Measurements from ENCODE around the gene EPHB2. TPM values are rescaled to one million over a fixed set of nuclear protein-coding genes. Genes with fewer than 3 reads are reported as not detected.

Gene EPHB2
- total RNA-seq, 1 donor from 2014 or later = 4.2 TPM

DNA sequence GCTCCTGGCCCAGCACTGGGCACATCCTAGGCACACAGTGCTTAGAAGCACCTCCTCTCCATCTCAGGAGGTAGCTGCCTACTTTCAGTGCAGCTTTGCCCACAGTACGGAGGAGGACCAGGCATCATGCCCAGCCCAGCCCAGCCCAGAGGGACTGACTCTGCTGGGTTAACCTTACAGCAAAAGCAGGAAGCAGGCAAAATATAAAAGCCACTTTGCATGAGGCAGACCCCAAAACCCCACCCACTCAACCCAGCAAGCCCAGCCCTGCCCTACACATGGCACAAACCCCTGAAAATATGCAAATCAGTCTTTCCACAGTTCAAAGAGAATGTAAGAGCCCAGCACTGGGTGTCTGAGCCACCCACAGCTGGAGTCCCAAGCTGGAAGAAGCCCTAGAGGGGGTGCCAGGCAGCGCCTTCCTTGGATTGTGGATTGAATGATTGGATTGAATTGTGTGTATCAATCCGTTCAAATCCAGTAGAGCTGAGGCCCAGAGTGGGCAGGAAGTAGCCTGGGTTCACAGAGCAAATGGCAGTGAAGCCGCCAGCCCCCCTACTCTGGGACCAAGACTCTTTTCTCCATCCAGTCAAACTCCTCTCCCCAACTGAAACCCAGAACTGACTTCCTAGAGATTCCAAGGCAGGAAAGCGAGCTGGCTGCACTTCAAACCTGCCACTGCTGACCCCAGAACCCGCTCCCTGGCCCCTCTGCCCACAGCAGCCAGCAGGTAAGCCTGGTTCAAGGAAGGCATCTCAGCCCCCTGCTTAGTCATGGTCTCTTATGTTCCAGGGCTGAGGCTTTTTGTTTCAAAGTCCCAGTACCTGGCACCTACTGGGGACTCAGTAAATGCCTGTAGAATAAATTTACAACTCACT, 144.3 kb downstream of the EPHB2 start:
- no peak for DNase-seq (ENCODE audit: low read depth)

DNA sequence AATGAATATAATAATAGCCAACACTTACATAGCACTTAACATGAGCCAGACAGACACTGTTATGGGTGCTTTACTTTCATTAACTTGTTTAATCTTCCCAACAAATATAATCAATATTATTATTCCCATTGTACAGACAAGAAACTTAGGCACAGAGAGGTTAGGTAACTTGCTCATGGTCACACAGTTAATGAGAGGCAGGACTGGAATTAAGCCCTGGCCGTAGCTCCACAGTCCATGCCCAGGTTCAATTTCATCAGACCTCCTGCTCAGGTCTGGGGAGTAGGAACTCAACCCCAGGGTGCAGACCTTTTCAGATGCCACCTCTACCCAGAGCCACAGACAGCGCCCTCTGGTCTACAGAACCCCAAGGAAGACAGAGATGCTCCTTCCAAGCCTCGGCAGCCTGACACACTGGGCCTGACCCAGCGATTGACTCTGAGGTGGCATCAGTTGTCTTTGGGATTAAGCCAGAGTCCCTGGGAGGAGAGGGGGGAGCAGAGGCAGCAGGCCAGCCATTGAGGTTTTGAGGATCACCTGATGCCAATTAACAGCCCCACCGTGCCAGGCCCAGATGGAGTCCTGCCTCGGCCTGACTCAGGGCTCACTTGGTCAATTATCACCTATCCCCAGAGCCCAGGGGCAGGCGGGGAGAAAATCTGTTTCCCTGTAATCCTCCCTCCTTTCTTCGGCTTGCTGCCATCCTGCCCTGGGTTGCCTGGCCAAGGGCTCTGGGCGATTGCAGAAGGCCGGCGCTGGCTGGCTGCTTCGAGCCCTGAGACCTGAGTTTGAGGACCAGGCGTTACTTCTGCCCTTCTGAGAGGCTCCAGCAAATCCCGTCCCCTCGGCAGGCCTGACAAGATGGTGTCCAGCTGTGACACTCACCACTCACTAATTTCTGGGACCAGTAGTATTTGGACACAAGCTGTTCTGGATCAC, 145.3 kb downstream of the EPHB2 start:
- DNase-seq (ENCODE audit: low read depth) = no peak

DNA sequence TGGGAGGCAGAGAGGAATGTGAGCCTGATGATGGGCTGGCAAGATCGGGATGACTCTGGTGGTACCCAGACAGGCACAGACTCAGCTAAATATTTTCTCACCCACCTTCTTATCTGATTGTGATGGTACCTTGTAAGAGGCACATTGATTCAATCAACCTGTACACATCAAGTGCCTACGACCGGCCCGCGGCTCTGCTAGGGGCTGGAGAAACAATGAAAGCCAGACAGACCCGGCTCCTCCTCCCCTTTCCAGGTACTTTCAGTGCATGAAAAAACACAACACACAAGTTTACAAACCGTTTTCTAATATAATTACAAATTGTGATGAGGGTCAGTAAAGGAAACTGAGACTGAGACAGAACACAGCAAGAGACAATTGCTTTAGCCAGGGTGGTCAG, 147.0 kb downstream of the EPHB2 start:
- DNase-seq (ENCODE audit: low read depth) = no peak

DNA sequence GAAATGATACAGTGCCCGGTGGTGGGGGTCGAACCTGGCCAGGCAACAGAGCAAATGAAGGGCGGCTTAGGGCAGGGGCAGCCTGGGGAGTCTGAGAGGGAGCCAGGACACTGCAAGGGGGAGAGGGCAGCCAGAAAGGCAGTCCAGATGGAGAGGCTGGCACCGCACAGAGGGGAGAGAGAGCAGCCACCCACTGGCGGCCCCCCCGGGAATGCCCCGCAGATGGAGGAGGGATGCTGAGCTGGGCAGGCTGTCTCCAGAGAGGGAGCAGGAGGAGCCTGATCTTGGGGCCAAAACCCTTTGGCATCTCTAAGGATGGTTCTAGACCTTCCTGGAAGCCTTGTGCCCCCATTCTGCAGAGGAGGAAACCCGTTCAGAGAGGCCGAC, 149.8 kb downstream of the EPHB2 start:
- no peak for DNase-seq (ENCODE audit: low read depth)

DNA sequence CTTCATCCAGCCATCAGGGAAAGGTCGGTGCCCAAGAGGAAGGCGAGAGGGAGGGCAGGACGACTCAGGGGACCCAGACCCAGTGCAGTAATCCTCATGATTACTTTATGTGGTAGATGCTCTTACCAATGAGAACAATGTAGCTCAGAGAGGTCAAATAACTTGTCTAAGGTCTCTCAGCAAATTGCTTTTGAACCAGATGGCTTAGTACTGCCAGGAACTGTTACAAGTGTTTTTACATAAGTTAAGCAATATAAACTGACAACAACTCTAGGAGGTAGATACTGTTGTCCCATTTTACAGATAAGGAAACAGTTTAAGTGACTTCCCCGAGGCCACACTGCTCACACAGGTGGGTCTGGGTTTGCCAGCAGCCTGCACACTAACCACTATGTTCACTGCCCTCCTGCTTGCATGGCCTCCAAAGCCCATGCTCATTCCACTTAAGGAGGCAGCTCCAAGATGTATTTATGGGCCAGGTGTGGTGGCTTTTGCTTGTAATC, 150.3 kb downstream of the EPHB2 start:
- no peak for DNase-seq (ENCODE audit: low read depth)

DNA sequence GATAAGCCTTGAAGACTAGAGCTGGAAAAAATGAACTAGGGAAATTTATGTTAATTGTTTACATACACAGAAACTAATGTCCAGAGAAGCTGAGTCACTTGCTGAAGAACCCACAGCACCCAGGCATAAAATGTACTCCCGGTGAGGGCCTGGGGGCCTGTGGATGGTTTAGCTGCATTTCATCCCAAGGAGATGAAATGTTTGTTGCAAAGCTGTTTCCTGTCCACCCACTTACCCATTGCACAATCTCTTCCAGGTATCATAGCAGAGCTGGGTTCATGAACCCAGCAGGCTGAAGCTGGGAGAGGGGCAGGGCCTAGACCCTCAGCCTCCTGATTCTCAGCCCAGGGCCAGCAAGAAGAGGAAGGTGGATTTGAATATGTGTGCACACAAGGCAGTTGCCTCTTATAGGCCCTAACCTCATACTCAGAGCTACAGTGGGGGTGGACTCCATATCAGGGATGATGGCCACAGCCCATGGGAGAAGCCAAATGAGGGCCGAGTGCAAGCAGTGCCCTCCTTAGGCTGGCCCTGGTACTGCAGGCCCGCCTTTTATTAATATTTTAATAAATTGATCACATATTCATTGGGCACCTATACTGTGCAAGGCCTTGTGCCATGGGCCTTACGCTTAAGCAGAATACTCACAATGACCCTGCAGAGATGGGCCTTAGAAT, 151.3 kb downstream of the EPHB2 start:
- DNase-seq (ENCODE audit: low read depth) = peak; percentile 46

DNA sequence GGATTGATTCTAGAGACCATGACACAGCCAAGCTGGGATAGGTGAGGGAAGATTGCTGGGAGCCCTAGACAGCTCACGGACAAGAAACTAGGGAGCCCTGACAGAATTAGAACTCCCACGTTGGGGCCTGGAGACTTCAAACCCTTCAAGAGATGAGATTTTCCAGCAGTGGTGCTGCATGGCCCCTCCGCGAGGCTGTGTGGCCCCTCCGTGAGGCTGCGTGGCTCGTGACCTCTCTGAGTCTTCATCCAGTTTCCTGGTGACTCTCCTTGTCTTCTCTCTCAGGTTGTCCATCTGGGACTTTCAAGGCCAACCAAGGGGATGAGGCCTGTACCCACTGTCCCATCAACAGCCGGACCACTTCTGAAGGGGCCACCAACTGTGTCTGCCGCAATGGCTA, 152.1 kb downstream of the EPHB2 start:
- no peak for DNase-seq (ENCODE audit: low read depth)

DNA sequence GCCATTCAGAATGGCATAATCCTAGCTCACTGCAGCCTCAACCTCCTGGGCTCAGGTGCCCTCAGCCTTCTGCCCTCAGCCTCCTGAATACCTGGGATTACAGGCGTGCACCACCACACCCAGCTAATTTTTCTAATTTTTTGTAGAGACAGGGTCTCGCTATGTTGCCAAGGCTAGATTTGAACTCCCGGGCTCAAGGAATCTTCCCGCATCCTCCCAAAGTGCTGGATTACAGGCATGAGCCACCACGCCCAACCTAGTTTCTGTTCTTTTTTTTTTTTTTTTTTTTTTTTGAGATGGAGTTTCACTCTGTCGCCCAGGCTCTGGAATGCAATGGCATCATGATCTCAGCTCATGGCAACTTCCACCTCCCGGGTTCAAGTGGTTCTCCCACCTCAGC, 153.1 kb downstream of the EPHB2 start:
- DNase-seq (ENCODE audit: low read depth) = no peak

DNA sequence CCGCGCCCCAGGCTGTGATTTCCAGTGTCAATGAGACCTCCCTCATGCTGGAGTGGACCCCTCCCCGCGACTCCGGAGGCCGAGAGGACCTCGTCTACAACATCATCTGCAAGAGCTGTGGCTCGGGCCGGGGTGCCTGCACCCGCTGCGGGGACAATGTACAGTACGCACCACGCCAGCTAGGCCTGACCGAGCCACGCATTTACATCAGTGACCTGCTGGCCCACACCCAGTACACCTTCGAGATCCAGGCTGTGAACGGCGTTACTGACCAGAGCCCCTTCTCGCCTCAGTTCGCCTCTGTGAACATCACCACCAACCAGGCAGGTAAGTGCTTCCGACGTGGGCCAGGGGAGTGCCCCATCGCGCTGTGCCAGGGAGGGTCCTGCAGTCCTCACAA, 154.2 kb downstream of the EPHB2 start:
- no peak for DNase-seq (ENCODE audit: low read depth)

DNA sequence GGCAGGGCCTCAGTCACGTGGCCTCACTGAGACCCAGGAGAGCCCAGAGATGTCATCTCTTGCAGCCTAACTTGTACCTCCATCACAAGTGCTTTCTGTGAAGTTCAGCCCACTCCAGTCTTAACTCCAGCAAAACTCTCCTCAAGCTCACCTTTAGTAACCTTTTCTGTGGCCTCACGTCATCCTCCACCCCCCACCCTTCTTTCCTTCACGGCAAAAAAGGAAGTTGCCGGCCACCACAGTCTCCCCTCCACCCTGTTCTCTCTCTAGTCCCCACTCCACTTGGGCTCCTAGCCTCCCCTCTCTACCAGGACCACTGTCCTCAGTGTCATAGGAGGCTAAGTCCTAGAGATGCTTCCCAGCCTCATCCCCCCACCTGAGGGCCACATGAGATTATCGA, 155.1 kb downstream of the EPHB2 start:
- no peak for DNase-seq (ENCODE audit: low read depth)

DNA sequence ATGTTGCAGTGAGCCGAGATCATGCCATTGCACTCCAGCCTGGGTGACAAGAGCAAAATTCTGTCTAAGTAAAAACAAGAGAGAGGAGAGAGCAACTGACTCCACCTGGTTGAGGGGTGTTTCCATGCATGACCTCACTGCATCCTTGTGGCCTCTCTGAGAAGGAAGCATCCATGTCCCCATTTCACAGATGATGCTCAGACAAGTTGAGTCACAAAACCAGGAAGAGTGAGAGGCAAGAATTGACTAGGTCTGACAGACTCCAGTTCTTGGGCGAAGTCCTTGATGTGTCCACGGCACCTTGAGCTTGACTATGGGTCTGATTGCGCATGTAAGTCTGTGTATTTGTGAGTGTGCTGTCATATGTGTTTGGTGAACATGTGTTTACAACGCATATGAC, 156.2 kb downstream of the EPHB2 start:
- DNase-seq (ENCODE audit: low read depth) = no peak

DNA sequence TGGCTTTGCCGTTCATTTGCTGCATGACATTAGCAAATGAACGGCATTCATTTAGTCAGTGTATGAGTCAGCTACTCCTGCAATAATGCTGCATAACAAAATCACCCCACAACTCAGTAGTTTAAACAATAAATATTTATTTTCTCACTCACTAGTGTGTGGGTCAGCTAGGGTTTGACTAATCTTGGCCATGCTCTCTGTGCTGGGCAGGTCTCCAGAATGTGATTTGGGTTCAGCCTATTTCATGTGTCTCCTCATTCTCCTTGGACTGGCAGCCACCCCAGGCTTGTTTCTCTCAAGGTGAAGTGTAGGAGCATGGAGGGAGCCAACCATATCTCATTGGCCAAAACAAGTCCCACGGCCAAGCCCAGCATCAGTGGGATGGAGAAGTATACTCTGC, 157.7 kb downstream of the EPHB2 start:
- no peak for DNase-seq (ENCODE audit: low read depth)

DNA sequence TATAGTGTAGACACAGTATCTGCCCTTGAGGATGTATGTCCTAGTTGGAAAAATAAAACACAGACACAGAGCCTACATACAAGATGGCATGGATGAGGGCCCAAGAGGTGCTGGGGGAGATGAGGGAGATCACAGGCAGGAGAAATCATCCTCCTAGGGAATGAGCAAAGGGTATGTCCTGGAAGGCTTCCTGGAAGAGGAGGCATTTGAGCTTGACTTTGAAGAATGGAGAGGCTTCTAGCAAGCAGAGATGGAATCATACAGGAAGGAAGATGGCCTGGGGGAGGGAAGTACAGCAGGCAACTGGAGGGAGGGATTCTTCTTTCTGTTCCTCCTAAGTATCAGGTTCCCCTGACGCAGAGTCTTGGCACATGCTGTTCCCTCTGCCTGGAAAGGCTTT, 158.7 kb downstream of the EPHB2 start:
- no peak for DNase-seq (ENCODE audit: low read depth)

DNA sequence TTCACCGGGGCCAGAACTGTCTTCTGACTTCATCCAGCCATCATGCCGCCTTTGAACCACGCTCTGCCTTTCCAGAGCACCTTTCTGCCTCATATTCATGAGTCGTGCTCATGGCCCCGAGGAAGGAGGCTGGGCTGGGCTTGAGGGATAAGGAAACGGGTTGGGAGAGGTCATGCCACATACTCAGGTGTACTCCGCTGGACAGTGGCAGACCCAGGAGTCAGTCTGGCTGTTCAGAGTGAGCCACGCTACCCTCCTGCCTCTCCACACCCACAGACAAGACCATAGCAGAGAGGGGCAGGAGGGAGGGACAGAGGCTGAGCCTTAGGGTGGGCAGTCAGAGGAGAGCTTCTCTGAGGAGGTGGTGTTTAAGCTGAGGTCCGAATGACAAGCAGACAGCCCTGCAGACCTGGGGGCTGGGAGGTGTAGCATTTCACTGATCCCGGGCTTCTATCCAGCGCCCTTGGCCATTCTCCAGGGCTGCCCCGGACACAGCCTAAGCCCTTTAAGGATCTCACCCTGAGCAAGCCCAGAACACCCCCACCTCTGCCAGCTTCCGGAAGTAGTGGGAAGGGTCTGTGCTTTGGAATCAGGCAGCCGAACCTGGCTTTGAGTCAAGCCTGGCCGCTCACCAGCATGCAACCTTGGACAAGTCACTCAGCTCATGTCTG, 159.7 kb downstream of the EPHB2 start:
- DNase-seq (ENCODE audit: low read depth) = peak; percentile 48

DNA sequence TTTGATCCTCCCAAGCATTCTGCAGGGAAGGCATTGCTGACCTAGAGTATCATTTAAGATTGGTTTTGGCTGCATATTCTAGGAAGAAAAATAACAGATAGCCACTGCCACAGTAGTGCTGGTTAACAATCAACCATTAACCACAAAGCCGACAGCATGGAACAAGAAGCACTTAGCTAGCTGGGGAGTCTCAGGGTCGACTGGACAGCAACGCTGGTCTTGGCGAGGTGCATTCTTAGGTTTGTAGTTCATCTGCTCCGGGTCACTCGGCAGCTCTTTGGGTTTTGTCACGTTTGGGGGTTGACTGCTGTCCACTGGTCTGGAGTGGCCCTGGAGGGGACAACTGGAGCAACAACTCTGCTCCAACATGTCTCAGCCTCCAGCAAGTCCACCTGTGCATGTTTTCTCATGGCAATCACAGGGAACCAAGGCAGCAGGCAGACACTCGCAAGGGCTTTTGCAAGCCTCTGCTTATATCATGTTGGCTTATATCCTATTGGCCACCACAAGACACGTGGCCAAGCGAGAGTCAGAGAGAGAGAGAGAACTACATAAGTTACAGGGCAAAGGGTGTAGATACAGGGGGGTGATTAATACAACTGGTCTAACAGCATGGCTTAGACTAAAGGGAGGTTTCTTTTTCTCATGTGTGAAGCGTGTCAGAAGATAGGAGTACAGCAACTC, 162.5 kb downstream of the EPHB2 start:
- no peak for DNase-seq (ENCODE audit: low read depth)

DNA sequence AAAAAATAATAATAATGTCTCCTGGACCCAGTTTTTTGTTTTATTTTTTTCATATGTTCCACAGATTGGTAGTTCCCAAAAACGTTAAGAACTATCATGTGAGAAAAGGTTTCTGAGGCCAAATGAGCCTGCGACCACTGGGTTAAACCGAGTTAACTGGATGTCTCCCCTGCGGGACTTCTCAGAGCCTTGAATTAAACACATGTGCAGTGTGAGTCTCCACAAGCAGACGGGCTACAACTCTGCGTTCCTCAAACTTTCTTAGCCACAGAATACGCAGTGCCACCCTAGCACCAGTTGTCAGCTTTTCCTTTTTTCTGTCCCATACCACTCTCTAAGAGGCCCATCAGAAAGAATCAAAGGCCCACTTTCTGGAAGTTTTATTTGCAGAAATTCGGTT, 164.1 kb downstream of the EPHB2 start:
- no peak for DNase-seq (ENCODE audit: low read depth)

DNA sequence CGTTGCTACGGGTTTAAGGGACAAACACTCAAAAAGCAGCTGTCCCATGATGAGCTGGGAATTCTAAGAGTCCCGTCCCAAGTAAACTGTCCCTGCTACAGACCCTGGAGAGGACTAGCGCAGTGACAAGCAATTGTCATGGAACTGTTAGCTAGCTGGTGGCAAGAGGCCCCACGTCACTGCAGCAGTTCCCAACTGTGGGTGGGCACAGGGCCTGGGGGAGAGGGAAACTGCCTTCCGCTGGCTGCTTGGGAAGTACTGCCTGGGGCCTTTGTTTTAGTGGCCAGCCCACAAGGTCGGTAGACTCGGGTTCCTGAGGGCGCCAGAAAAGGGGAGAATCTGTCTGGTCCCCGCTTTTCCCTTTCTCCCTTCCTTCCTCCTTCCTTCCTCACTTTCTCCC, 164.6 kb downstream of the EPHB2 start:
- DNase-seq (ENCODE audit: low read depth) = no peak

DNA sequence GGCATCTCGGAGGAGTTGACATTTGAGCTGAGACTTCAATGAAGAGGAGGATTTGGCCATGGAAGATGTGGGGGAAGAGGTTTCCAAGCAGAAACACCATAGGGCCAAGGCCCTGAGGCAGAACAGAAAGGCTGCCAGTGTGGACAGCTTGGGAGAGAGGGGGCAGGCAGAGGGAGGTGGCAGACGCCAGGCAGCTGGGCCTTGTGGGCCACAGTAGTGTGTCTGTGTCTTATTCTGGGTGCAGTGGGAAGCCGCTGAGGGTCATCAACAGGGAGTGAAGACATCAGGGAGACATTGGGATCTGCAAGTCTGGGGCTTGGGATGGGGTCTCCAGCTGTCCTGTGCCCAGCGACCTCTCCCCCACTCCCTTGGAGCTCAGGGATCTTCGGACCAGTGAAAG, 165.2 kb downstream of the EPHB2 start:
- DNase-seq (ENCODE audit: low read depth) = peak; percentile 52

DNA sequence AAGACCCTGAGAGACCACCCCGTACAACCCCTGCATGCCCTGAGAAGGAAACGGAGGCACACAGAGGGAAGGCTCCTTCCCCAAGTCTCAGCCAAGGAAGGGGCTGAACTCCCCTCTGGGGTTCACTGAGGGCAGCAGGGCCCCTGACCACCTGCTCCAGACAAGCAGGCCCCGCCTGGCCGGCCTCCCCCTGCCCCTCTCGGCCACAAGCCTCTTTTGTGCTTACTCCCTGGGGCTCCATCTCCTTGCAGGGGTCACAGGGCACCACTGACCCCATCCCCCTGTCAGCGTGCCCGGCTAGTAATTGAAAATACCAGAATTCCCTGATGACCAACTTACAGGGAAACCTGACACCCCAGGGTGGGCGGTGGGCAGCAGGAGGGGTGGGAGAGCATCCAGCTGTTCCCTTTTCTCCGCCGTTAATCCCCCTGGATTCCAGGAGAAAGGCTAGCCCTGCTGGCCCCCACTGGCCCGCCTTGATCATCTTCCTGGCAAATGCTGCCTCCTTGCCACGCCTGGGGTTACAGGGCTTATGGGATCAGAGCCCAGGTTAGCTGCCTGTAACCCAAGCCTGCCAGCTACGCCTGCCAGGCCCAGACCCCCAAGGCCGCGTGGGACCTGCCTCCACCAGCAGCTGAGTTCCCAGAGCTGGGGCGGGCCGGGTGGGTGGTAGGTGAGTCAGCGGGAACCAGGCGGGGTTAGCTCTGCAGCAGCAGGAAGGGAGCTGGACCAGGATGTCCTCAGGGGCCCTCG, 165.9 kb downstream of the EPHB2 start:
- peak; percentile 91 for DNase-seq (ENCODE audit: low read depth)
